ENCODE data around the gene PTPRD. TPM values are rescaled to one million over a fixed set of nuclear protein-coding genes. Genes with fewer than 3 reads are reported as not detected.

PTPRD gene
- total RNA-seq, 3 donors from 2014 or later (not counting 1 experiment from before 2014, with no cell fraction given): 0.05 to 0.68 TPM; not detected in 1

DNA sequence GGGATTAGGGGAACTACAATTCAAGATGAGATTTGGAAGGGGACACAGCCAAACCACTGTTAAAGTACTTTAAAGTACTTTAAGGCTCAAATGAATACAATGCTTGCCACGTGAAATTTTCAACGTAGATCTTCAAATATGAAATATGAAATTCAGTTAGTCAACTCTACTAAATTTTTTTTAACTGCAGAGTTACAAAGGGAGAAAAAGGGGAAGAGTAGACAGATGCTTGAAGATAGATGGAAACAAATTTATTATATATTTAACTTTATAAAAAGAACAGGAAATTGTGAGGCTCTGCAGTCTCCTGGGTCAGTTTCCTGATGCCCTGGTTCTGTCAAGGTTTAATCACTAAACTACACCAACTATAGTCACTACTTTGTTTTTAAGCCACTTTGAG is 2027.8 kb downstream of the PTPRD start:
- Histone ChIP-seq H3K36me3 (ENCODE audit: control insufficient read depth, insufficient read depth, low read length) (no peaks in the 10 kb centered on the region), H3K9me3 (ENCODE audit: control insufficient read depth, insufficient read depth, low read length) (no peaks in the 10 kb centered on the region), H3K27me3 (ENCODE audit: control insufficient read depth, insufficient read depth, low read length) (no peaks in the 10 kb centered on the region), H3K27ac (ENCODE audit: low read length) (no peak overlapping the region), H3K4me3 (ENCODE audit: low read length) (no peak overlapping the region), H3K4me1 (ENCODE audit: control insufficient read depth, insufficient read depth, low read length) (no peaks in the 10 kb centered on the region)
- Mint-ChIP-seq H3K4me1 (no peaks in the 10 kb centered on the region), H3K27ac (no peak overlapping the region), H3K36me3 (no peaks in the 10 kb centered on the region), H3K27me3 (ENCODE audit: low read depth in 2 of 2) (peaks cover 0 to 1% of the 10 kb centered on the region in 2 donors), H3K9me3 (peaks cover 0 to 2% of the 10 kb centered on the region in 2 donors), H3K4me3 (no peak overlapping the region)
- ATAC-seq (no peak), DNase-seq (no peak)
- no CpG with 5 or more reads among the region's 2 CpGs for WGBS (ENCODE audit: insufficient coverage)
- intact Hi-C loops (cut with micrococcal nuclease): no loop called here
- TF ChIP-seq, protein P1, sequence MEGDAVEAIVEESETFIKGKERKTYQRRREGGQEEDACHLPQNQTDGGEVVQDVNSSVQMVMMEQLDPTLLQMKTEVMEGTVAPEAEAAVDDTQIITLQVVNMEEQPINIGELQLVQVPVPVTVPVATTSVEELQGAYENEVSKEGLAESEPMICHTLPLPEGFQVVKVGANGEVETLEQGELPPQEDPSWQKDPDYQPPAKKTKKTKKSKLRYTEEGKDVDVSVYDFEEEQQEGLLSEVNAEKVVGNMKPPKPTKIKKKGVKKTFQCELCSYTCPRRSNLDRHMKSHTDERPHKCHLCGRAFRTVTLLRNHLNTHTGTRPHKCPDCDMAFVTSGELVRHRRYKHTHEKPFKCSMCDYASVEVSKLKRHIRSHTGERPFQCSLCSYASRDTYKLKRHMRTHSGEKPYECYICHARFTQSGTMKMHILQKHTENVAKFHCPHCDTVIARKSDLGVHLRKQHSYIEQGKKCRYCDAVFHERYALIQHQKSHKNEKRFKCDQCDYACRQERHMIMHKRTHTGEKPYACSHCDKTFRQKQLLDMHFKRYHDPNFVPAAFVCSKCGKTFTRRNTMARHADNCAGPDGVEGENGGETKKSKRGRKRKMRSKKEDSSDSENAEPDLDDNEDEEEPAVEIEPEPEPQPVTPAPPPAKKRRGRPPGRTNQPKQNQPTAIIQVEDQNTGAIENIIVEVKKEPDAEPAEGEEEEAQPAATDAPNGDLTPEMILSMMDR (IDR thresholded peaks at IDR 0.05): no peak

DNA sequence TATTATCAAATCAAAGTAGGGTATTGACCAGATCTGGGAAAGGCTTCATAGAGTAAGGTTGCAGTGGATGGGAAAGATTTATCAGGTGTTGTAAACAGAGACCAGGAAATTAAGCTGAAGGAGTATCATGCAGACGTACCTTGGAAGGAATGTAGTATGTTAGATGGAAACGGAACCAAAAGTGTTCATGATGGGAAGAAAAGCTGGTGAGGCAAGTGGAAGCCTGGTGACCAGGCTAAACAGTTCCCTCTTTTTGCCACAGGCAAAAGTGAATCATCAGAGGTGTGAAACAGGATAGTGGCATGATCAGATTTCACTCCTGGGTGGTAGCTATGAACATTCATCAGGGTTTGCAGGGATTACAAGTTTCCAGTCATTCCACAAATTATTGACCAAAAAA is 2033.1 kb downstream of the PTPRD start:
- Histone ChIP-seq H3K9me3 (ENCODE audit: control insufficient read depth, insufficient read depth, low read length) (no peaks in the 10 kb centered on the region), H3K36me3 (ENCODE audit: control insufficient read depth, insufficient read depth, low read length) (no peaks in the 10 kb centered on the region), H3K27ac (ENCODE audit: low read length) (no peak overlapping the region), H3K27me3 (ENCODE audit: control insufficient read depth, insufficient read depth, low read length) (no peaks in the 10 kb centered on the region), H3K4me1 (ENCODE audit: control insufficient read depth, insufficient read depth, low read length) (no peaks in the 10 kb centered on the region), H3K4me3 (ENCODE audit: low read length) (no peak overlapping the region)
- H3K27ac Mint-ChIP-seq: no peak overlapping the region
- intact Hi-C loops (cut with micrococcal nuclease): no loop called here
- TF ChIP-seq, protein P1 (IDR thresholded peaks at IDR 0.05): no peak
- no peak overlapping the region for H3K4me3 Mint-ChIP-seq
- H3K9me3 Mint-ChIP-seq: peaks cover 3 to 4% of the 10 kb centered on the region in 2 donors
- H3K4me1 Mint-ChIP-seq: no peaks in the 10 kb centered on the region
- WGBS (ENCODE audit: insufficient coverage): 91% methylated on average over 2 of the region's 2 CpGs
- peaks cover 0 to 2% of the 10 kb centered on the region in 2 donors for H3K27me3 Mint-ChIP-seq (ENCODE audit: low read depth in 2 of 2)
- H3K36me3 Mint-ChIP-seq: no peaks in the 10 kb centered on the region
- no peak for ATAC-seq
- DNase-seq: no peak

DNA sequence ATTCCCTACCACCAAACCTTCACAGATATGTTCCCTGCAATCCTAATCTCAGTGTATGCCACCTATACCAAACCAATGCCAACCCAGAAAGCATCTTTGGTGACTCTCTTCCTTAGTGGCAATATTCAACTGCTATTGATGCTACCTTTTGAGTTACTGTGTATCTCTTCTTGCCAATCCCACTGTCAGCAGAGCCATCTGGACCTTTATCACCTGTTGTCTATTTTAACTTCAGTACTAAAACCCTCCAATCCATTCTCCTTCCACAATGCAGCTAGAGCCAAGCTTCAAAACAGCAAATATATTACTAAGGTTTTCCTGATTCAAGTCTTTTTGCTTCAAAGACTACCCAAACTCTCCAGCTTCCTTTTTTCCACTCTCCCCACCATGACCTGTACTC is 2036.1 kb downstream of the PTPRD start:
- ATAC-seq: no peak
- Mint-ChIP-seq H3K36me3 (no peaks in the 10 kb centered on the region), H3K4me3 (no peak overlapping the region)

DNA sequence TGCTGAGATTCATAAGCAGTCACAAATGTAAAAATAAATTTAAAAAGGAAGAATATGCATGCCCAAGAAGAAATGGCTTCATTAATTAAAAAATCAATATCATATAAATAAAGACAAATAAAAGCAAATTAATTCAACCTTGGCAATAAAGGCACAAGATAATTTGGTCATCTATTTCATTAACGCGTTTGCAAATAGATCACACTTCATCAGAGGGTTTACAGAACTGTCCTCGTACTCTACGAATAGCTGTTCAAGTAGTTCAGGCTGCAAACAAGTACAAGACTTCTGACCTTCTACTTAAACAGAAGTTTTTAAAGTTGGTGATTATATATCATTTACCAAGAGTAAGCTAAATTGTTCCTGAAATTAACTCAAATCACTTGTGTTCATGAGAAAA is 2038.0 kb downstream of the PTPRD start:
- H3K27ac Mint-ChIP-seq: no peak overlapping the region
- DNase-seq: no peak
- no peak overlapping the region for H3K4me3 Mint-ChIP-seq
- no peaks in the 10 kb centered on the region for H3K4me1 Mint-ChIP-seq
- Histone ChIP-seq H3K27ac (ENCODE audit: low read length) (no peak overlapping the region), H3K4me1 (ENCODE audit: control insufficient read depth, insufficient read depth, low read length) (no peaks in the 10 kb centered on the region), H3K9me3 (ENCODE audit: control insufficient read depth, insufficient read depth, low read length) (no peaks in the 10 kb centered on the region), H3K36me3 (ENCODE audit: control insufficient read depth, insufficient read depth, low read length) (no peaks in the 10 kb centered on the region), H3K4me3 (ENCODE audit: low read length) (no peak overlapping the region), H3K27me3 (ENCODE audit: control insufficient read depth, insufficient read depth, low read length) (no peaks in the 10 kb centered on the region)
- H3K9me3 Mint-ChIP-seq: peaks cover 3 to 4% of the 10 kb centered on the region in 2 donors
- WGBS (ENCODE audit: insufficient coverage): 94% methylated on average over 4 of the region's 4 CpGs
- no peak for ATAC-seq
- no peaks in the 10 kb centered on the region for H3K27me3 Mint-ChIP-seq (ENCODE audit: low read depth in 2 of 2)
- no peaks in the 10 kb centered on the region for H3K36me3 Mint-ChIP-seq
- TF ChIP-seq, protein P1 (IDR thresholded peaks at IDR 0.05): no peak
- intact Hi-C loops (cut with micrococcal nuclease): no loop called here

More for the DNA sequence above, 2036.1 kb downstream of the PTPRD start:
- no peak overlapping the region for H3K27ac ChIP-seq (ENCODE audit: low read length)
- no peaks in the 10 kb centered on the region for H3K4me1 Mint-ChIP-seq
- H3K4me3 ChIP-seq (ENCODE audit: low read length): no peak overlapping the region
- no peaks in the 10 kb centered on the region for H3K27me3 ChIP-seq (ENCODE audit: control insufficient read depth, insufficient read depth, low read length)
- intact Hi-C loops (cut with micrococcal nuclease): no loop called here
- no peaks in the 10 kb centered on the region for H3K36me3 ChIP-seq (ENCODE audit: control insufficient read depth, insufficient read depth, low read length)
- H3K9me3 ChIP-seq (ENCODE audit: control insufficient read depth, insufficient read depth, low read length): no peaks in the 10 kb centered on the region
- no peak overlapping the region for H3K27ac Mint-ChIP-seq
- H3K9me3 Mint-ChIP-seq: peaks cover 3 to 4% of the 10 kb centered on the region in 2 donors
- TF ChIP-seq, protein P1 (IDR thresholded peaks at IDR 0.05): no peak
- peaks cover 0 to 2% of the 10 kb centered on the region in 2 donors for H3K27me3 Mint-ChIP-seq (ENCODE audit: low read depth in 2 of 2)
- DNase-seq: no peak
- H3K4me1 ChIP-seq (ENCODE audit: control insufficient read depth, insufficient read depth, low read length): no peaks in the 10 kb centered on the region
